ENCODE measurements around the gene SLC6A19. TPM values are rescaled to one million over a fixed set of nuclear protein-coding genes. Genes with fewer than 3 reads are reported as not detected.

The SLC6A19 gene
- total RNA-seq, 1 experiment from 2014 or later, result 0.04 TPM

DNA sequence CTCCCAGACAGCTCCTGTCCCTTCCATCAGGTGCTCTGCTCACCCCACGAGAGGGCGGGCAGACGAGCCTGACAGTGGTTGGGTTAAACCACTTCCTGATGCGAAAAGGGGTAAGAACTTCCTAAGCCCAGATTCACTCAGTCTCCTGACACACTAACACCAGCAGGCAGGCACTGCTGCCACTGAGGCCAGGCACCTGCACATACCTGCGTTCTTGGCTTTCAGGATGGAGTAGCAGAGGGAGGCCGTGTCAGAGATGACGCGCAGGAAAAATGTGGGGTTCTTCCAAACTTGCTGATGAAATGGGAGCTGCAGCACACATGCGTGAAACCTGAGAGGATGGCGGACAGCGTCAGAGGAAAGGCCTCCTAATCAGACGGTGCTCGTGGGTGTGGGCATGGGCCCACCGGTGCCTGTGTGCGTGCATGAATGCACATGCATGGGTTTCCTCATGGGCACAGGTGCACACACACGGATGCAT, 53.7 kb downstream of the SLC6A19 start:
- H3K27ac Mint-ChIP-seq, result no peak overlapping the region; the same call in 1 of the 2 replicates
- H3K4me1 Mint-ChIP-seq, result no peaks in the 10 kb centered on the region
- H3K27me3 Mint-ChIP-seq (ENCODE audit: low read depth), result no peaks in the 10 kb centered on the region
- H3K4me3 Mint-ChIP-seq, result no peak overlapping the region
- TF ChIP-seq, protein P1, sequence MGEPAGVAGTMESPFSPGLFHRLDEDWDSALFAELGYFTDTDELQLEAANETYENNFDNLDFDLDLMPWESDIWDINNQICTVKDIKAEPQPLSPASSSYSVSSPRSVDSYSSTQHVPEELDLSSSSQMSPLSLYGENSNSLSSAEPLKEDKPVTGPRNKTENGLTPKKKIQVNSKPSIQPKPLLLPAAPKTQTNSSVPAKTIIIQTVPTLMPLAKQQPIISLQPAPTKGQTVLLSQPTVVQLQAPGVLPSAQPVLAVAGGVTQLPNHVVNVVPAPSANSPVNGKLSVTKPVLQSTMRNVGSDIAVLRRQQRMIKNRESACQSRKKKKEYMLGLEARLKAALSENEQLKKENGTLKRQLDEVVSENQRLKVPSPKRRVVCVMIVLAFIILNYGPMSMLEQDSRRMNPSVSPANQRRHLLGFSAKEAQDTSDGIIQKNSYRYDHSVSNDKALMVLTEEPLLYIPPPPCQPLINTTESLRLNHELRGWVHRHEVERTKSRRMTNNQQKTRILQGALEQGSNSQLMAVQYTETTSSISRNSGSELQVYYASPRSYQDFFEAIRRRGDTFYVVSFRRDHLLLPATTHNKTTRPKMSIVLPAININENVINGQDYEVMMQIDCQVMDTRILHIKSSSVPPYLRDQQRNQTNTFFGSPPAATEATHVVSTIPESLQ (CRISPR knock-in tag; IDR thresholded peaks at IDR 0.05), result no peak
- no peak for TF ChIP-seq IRF1 (CRISPR knock-in tag; IDR thresholded peaks at IDR 0.05)
- TF ChIP-seq USF2 (CRISPR knock-in tag; IDR thresholded peaks at IDR 0.05), result no peak
- no peak for TF ChIP-seq ZNF263 (CRISPR knock-in tag; IDR thresholded peaks at IDR 0.05; ENCODE audit: low read depth)
- CTCF ChIA-PET, result interaction anchor here (1.2 kb wide), 1 partner anchor 390 kb away, joined by 3 read pairs; no protein-coding TSS in a partner anchor
- POLR2A ChIA-PET, result no interaction called here
- ATAC-seq (no peak; the same call in 1 of the 2 replicates), DNase-seq (ENCODE audit: low spot score) (no peak)
- no peaks in the 10 kb centered on the region for H3K9me3 Mint-ChIP-seq
- H3K36me3 Mint-ChIP-seq, result peaks cover 5% of the 10 kb centered on the region; the same call in 1 of the 2 replicates

- Mint-ChIP-seq H3K27ac (no peak overlapping the region), H3K27me3 (ENCODE audit: low read depth) (0 out of 2 replicates have a peak, but pooled peaks cover 3% of the 10 kb centered on the region), H3K4me3 (no peak overlapping the region), H3K36me3 (peaks cover 20% of the 10 kb centered on the region), H3K9me3 (peaks cover 4% of the 10 kb centered on the region), H3K4me1 (no peaks in the 10 kb centered on the region)
- ChIA-PET CTCF (no interaction called here), POLR2A (no interaction called here)
- TF ChIP-seq, protein P2, sequence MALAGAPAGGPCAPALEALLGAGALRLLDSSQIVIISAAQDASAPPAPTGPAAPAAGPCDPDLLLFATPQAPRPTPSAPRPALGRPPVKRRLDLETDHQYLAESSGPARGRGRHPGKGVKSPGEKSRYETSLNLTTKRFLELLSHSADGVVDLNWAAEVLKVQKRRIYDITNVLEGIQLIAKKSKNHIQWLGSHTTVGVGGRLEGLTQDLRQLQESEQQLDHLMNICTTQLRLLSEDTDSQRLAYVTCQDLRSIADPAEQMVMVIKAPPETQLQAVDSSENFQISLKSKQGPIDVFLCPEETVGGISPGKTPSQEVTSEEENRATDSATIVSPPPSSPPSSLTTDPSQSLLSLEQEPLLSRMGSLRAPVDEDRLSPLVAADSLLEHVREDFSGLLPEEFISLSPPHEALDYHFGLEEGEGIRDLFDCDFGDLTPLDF (CRISPR knock-in tag; IDR thresholded peaks at IDR 0.05), result no peak
- no peak for TF ChIP-seq SOX15 (CRISPR knock-in tag; IDR thresholded peaks at IDR 0.05)
- TF ChIP-seq PREB (CRISPR knock-in tag; IDR thresholded peaks at IDR 0.05; ENCODE audit: borderline replicate concordance), result no peak
- no peak for TF ChIP-seq ZNF396 (CRISPR knock-in tag; IDR thresholded peaks at IDR 0.05; ENCODE audit: borderline replicate concordance)
- TF ChIP-seq, protein P3, sequence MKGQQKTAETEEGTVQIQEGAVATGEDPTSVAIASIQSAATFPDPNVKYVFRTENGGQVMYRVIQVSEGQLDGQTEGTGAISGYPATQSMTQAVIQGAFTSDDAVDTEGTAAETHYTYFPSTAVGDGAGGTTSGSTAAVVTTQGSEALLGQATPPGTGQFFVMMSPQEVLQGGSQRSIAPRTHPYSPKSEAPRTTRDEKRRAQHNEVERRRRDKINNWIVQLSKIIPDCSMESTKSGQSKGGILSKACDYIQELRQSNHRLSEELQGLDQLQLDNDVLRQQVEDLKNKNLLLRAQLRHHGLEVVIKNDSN (CRISPR knock-in tag; IDR thresholded peaks at IDR 0.05), result no peak
- no peak for TF ChIP-seq NFATC4 (CRISPR knock-in tag; IDR thresholded peaks at IDR 0.05)
- TF ChIP-seq, protein P4, sequence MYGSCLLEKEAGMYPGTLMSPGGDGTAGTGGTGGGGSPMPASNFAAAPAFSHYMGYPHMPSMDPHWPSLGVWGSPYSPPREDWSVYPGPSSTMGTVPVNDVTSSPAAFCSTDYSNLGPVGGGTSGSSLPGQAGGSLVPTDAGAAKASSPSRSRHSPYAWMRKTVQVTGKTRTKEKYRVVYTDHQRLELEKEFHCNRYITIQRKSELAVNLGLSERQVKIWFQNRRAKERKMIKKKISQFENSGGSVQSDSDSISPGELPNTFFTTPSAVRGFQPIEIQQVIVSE (CRISPR knock-in tag; IDR thresholded peaks at IDR 0.05; ENCODE audit: borderline replicate concordance), result no peak
- ATAC-seq (no peak), DNase-seq (ENCODE audit: low spot score) (no peak)
Measured at GRCh38 chr5:1256776-1257175, 55.4 kb downstream of the SLC6A19 start.

GRCh38 chr5:1257363-1257762, 56.0 kb downstream of the SLC6A19 start:
- CTCF ChIA-PET, result no interaction called here
- no peak for ATAC-seq
- TF ChIP-seq ZNF416 (CRISPR knock-in tag; IDR thresholded peaks at IDR 0.05), result no peak
- TF ChIP-seq NR2C2 (CRISPR knock-in tag; IDR thresholded peaks at IDR 0.05), result no peak
- TF ChIP-seq, protein P5, sequence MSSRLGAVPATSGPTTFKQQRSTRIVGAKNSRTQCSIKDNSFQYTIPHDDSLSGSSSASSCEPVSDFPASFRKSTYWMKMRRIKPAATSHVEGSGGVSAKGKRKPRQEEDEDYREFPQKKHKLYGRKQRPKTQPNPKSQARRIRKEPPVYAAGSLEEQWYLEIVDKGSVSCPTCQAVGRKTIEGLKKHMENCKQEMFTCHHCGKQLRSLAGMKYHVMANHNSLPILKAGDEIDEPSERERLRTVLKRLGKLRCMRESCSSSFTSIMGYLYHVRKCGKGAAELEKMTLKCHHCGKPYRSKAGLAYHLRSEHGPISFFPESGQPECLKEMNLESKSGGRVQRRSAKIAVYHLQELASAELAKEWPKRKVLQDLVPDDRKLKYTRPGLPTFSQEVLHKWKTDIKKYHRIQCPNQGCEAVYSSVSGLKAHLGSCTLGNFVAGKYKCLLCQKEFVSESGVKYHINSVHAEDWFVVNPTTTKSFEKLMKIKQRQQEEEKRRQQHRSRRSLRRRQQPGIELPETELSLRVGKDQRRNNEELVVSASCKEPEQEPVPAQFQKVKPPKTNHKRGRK (CRISPR knock-in tag; IDR thresholded peaks at IDR 0.05; ENCODE audit: borderline replicate concordance), result no peak
- TF ChIP-seq, protein P6, sequence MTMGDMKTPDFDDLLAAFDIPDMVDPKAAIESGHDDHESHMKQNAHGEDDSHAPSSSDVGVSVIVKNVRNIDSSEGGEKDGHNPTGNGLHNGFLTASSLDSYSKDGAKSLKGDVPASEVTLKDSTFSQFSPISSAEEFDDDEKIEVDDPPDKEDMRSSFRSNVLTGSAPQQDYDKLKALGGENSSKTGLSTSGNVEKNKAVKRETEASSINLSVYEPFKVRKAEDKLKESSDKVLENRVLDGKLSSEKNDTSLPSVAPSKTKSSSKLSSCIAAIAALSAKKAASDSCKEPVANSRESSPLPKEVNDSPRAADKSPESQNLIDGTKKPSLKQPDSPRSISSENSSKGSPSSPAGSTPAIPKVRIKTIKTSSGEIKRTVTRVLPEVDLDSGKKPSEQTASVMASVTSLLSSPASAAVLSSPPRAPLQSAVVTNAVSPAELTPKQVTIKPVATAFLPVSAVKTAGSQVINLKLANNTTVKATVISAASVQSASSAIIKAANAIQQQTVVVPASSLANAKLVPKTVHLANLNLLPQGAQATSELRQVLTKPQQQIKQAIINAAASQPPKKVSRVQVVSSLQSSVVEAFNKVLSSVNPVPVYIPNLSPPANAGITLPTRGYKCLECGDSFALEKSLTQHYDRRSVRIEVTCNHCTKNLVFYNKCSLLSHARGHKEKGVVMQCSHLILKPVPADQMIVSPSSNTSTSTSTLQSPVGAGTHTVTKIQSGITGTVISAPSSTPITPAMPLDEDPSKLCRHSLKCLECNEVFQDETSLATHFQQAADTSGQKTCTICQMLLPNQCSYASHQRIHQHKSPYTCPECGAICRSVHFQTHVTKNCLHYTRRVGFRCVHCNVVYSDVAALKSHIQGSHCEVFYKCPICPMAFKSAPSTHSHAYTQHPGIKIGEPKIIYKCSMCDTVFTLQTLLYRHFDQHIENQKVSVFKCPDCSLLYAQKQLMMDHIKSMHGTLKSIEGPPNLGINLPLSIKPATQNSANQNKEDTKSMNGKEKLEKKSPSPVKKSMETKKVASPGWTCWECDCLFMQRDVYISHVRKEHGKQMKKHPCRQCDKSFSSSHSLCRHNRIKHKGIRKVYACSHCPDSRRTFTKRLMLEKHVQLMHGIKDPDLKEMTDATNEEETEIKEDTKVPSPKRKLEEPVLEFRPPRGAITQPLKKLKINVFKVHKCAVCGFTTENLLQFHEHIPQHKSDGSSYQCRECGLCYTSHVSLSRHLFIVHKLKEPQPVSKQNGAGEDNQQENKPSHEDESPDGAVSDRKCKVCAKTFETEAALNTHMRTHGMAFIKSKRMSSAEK (CRISPR knock-in tag; IDR thresholded peaks at IDR 0.05; ENCODE audit: borderline replicate concordance), result no peak
- no peak for TF ChIP-seq GTF2I (CRISPR knock-in tag; conservative IDR thresholded peaks at IDR 0.05)
- TF ChIP-seq, protein P7, sequence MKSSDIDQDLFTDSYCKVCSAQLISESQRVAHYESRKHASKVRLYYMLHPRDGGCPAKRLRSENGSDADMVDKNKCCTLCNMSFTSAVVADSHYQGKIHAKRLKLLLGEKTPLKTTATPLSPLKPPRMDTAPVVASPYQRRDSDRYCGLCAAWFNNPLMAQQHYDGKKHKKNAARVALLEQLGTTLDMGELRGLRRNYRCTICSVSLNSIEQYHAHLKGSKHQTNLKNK (CRISPR knock-in tag; IDR thresholded peaks at IDR 0.05), result no peak

More at GRCh38 chr5:1257363-1257762, 56.0 kb downstream of the SLC6A19 start:
- Mint-ChIP-seq H3K9me3 (peaks cover 10% of the 10 kb centered on the region), H3K4me3 (no peak overlapping the region), H3K27ac (peak overlapping the region; percentile 79; the same call in 1 of the 2 replicates), H3K4me1 (no peaks in the 10 kb centered on the region), H3K27me3 (ENCODE audit: low read depth) (peaks cover 4% of the 10 kb centered on the region), H3K36me3 (peaks cover 25% of the 10 kb centered on the region)
- no peak for DNase-seq (ENCODE audit: low spot score)
- POLR2A ChIA-PET, result no interaction called here
